HG03354 (cell line): ENCODE results near the gene KLHDC8A.
"Not testable (repeated sequence)": the region's sequence is repeated elsewhere in the genome, so short reads cannot be mapped to it uniquely, and the experiment has no call there.

Experiments
- ATAC-seq: cut with Tn5 transposase; IDR thresholded peaks from one replicate; pipeline ENCODE4 v1.9.1; 2021; ENCODE audit warnings: mild to moderate bottlenecking; ENCODE audit not compliant: unreplicated experiment, poor library complexity, severe bottlenecking

KLHDC8A gene, protein sequence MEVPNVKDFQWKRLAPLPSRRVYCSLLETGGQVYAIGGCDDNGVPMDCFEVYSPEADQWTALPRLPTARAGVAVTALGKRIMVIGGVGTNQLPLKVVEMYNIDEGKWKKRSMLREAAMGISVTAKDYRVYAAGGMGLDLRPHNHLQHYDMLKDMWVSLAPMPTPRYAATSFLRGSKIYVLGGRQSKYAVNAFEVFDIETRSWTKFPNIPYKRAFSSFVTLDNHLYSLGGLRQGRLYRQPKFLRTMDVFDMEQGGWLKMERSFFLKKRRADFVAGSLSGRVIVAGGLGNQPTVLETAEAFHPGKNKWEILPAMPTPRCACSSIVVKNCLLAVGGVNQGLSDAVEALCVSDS

GRCh38 chr1:205356440-205357139, at the start of gene KLHDC8A:
Gene KLHDC8A, minus strand, starts transcription at chr1:205356922. Its CDS starts 13,318 bp downstream, at chr1:205343604.
- ATAC-seq, result no peak

DNA sequence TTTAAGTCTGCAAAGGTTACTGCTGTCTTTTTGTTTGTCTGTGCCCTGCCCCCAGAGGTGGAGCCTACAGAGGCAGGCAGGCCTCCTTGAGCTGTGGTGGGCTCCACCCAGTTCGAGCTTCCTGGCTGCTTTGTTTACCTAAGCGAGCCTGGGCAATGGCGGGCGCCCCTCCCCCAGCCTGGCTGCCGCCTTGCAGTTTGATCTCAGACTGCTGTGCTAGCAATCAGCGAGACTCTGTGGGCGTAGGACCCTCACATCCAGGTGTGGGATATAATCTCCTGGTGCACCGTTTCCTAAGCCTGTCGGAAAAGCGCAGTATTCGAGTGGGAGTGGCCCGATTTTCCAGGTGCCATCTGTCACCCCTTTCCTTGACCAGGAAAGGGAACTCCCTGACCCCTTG, 49.5 kb upstream of the KLHDC8A start:
- not testable (repeated sequence) for ATAC-seq

DNA sequence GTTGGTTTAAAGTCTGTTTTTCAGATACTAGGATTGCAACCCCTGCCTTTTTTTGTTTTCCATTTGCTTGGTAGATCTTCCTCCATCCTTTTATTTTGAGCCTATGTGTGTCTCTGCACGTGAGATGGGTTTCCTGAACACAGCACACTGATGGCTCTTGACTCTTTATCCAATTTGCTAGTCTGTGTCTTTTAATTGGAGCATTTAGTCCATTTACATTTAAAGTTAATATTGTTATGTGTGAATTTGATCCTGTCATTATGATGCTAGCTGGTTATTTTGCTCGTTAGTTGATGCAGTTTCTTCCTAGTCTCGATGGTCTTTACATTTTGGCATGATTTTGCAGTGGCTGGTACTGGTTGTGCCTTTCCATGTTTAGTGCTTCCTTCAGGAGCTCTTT, 47.8 kb upstream of the KLHDC8A start:
- ATAC-seq, result not testable (repeated sequence)

DNA sequence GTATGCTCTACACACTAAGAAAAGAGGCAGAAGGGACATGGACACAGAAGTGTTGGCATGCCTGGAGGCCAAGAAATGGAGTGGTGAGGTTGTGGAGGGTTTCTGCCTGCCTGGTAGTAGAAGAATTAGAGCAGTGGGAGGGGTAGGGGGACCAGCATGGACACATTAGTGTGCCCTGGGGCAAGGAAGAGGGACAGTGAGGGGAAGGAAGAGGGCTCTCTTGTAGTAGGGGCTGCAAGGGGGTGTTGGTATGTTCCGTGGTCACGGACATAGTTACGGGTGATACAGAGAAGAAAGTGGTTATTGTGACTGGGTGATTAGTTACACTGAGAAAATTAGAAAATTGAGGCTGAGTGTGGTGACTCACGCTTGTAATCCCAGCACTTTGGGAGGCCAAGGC, 41.9 kb upstream of the KLHDC8A start:
- ATAC-seq, result no peak

DNA sequence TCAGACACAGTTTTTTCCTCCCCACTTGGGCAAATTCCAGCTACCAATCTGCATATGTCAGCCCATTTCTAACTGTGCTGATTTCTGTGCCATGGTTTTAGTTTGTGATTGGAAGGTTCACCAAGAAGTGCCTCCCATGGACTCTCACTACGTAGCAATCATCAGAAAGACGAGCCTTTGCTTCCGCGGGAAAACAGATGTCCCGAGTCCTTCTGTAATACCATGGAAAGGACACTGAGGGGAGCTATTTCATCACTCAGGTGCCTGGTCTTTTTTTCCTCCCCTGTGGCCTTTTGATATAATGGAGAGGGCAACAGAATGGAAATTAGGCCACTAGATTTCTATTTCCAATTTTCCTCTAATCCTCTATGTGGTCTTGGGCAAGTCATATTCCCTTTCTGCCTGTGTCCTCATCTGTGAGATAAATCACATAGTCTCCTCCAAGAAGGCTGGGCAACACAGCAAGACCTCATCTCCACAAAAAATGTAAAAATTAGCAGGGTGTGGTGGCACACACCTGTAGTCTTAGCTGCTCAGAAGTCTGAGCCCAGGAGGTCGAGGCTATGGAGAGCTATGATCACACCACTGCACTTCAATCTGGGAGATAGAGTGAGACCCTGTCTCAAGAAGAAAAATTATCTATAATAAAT, 40.4 kb upstream of the KLHDC8A start:
- ATAC-seq, result no peak

DNA sequence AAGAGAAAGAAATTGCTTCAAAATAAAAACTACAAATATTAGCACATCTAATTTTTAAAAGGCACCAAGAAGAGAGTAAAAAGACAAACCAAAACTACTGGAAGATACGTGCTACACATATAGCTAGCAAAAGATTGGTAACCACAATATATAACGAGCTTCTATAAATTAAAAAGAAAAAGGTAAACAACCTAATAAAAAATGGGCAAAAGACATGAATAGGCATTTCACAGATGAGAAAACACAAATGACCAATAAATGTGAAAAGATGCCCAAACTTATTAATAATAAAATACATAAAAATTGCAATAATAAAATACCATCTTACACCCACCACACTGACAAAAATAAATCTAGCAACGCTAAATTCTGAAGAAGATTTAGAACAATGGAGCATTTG, 38.9 kb upstream of the KLHDC8A start:
- no peak for ATAC-seq

DNA sequence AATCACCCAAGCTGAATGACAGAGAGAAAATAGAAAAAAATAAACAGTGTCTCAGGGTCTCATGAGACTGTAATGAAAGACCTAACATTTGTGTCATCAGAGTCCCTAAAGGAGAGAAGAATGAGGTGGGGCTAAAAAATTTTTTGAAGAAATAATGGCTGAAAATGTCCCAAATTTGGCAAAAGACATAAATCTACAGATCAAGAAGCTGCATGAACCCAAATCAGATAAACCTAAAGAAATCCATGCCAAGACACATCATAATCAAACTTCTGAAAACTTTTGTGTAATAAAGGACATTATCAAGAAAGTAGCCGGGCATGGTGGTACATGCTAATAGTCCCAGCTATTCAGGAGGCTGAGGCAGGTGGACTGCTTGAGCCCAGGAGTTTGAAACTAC, 35.9 kb upstream of the KLHDC8A start:
- ATAC-seq, result no peak

DNA sequence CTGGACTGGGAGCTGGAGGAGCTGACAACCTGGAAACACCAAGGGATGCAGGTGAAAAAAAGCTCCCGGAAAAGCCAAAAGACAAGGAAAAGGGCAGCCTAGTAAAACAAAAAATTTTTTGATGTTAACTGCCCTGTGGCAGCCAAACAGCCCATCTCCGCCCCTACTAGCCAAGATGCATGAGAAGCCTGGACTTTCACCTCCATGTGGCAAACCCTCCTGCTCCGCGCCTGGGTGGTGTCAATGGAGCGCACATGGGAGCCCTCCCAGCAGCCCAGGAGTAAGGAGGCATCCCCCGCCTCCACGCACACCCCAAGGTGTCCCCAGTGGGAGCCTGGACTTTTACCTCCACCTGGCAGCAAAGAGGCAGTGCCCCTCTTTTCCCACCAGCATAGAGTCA, 34.7 kb upstream of the KLHDC8A start:
- ATAC-seq, result no peak

- no peak for ATAC-seq
Observed at GRCh38 chr1:205387845-205388244, 31.1 kb upstream of the KLHDC8A start.

GRCh38 chr1:205382990-205383389, 26.3 kb upstream of the KLHDC8A start:
- not testable (repeated sequence) for ATAC-seq

DNA sequence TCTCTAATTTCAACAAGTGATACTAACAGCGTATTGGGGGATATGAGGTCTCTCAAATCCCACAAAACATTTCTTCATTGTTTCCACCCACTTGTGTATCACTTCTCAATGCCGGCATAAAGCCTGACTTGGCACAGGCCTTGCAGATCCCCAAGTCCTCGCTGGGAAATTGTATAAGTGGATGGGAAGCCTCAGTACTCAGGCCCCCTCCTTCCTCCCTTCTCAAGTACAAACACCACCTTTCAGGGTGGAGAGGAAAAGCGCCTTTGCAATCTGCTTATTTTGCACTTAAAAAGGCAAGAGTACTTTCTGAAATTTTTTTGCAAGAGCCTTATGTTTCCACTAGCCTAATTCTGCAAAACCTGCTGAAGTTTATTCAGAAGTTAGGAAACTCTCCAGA, 25.8 kb upstream of the KLHDC8A start:
- ATAC-seq, result no peak

GRCh38 chr1:205381305-205381704, 24.6 kb upstream of the KLHDC8A start:
- no peak for ATAC-seq

DNA sequence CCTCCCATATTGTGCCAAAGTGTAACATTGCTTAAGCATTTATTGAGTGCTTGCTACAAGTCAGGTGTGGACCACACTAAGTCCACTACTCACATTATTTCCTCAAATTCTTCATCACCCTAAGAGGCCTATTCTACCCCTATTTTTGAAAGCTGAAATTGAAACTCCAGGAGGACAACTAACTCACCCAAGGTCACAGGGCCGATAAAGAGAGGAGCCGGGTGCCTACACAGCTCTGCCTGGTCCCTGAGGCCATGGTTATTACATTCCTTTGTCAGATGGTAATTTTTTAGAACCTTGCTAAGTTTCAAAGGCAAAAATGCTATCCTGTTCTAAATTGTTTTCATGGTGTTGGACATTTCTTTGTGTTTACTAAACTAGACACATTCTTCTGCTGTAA, 24.2 kb upstream of the KLHDC8A start:
- ATAC-seq, result no peak

GRCh38 chr1:205379056-205379455, 22.3 kb upstream of the KLHDC8A start:
- no peak for ATAC-seq

- no peak for ATAC-seq
Observed at GRCh38 chr1:205377355-205377754, 20.6 kb upstream of the KLHDC8A start.

GRCh38 chr1:205376739-205377138, 20.0 kb upstream of the KLHDC8A start:
- ATAC-seq, result no peak

- ATAC-seq, result no peak
Observed at GRCh38 chr1:205375835-205376545, 19.3 kb upstream of the KLHDC8A start.

GRCh38 chr1:205374210-205375078, 17.7 kb upstream of the KLHDC8A start:
- ATAC-seq, result no peak

- no peak for ATAC-seq
Observed at GRCh38 chr1:205373798-205374175, 17.1 kb upstream of the KLHDC8A start.
